D721Med (cell line): ENCODE data around the gene SLC35A1.

Experiments
- DNase-seq: peaks from one replicate; pipeline ENCODE4 v3.0.0; 2011; ENCODE audit warnings: low spot score; ENCODE audit not compliant: insufficient read length
- FAIRE-seq: peaks from 2 replicates; lab custom pipeline; 2011; peaks lifted over from hg19 to GRCh38; lab: Jason Lieb, UNC
- TF ChIP-seq, protein P1 (sequence below): IDR thresholded peaks from 2 replicates; pipeline ENCODE4 v1.5.1; 2012; ENCODE audit warnings: mild to moderate bottlenecking, control low read depth; ENCODE audit not compliant: insufficient read depth; ENCODE audit errors: missing control alignments

Gene SLC35A1

DNA sequence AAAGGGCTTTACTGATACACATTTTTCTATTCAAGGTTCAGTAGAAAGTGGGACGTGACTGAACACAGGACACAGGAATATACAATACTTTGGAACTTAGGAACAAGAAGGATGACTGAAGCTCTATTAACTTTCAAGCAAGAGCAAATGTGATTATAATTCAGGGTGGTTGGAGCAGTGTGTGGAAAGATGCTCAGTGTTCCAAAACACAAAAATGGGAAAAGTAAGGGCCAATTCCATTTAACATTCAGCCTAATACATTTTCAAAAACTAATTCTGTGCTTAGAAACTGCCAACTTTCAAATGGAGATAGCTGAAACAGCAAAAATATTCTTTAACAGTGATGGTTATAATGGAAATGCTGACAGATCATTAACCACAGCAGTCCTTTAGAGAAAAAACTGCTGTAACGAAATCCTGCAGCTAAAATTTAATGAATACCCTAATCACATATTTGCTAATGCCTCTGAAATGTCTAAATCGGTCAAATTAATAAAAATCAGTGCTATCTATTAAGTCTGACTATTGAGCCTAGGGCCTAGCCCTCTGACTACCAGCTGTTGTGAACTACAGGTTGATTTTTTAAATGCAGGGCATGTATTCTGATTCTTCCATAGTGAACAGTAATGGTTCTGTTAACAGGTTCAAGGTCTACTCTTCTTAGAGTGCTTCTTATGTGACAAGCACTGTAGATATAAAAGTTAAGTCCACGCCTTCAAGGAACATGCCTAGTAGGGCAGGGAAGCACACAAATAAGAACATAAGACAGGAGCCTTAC lies 71.1 kb downstream of the SLC35A1 start:
- FAIRE-seq: no peak
- TF ChIP-seq, protein P1, sequence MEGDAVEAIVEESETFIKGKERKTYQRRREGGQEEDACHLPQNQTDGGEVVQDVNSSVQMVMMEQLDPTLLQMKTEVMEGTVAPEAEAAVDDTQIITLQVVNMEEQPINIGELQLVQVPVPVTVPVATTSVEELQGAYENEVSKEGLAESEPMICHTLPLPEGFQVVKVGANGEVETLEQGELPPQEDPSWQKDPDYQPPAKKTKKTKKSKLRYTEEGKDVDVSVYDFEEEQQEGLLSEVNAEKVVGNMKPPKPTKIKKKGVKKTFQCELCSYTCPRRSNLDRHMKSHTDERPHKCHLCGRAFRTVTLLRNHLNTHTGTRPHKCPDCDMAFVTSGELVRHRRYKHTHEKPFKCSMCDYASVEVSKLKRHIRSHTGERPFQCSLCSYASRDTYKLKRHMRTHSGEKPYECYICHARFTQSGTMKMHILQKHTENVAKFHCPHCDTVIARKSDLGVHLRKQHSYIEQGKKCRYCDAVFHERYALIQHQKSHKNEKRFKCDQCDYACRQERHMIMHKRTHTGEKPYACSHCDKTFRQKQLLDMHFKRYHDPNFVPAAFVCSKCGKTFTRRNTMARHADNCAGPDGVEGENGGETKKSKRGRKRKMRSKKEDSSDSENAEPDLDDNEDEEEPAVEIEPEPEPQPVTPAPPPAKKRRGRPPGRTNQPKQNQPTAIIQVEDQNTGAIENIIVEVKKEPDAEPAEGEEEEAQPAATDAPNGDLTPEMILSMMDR: no peak
- no peak for DNase-seq

DNA sequence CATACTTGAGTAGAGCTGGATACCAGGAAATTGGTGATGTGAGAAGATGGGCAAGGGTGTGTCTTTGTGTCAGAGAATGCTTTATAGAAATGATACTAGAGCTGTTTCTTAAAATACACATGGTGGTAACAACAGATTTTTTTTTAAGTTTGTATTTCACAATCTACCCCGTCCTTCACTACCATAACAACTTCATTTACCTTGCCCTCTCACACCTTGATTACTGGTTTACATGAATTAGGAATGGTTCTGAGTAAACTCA lies 71.6 kb downstream of the SLC35A1 start:
- FAIRE-seq: no peak
- no peak for DNase-seq
- TF ChIP-seq, protein P1: no peak

DNA sequence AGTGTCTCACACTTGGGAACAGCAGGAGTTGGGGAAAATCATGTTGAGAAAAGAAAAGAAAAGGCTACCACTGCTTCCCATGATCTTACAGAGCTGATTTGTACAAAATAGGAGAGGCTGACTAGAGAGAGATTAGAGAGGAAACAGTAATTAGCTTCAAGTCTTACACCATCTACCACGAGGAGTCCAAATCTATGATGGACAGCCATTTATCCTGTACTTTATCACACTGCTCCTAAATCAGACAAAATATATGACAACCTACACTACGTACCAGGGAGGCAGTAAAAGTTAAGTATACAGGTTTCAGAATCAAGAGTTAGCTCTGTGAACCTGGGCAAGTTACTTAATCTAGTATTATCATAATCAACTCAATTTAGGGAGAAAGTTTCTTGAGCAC lies 79.0 kb downstream of the SLC35A1 start:
- no peak for DNase-seq
- TF ChIP-seq, protein P1: no peak
- FAIRE-seq: no peak

DNA sequence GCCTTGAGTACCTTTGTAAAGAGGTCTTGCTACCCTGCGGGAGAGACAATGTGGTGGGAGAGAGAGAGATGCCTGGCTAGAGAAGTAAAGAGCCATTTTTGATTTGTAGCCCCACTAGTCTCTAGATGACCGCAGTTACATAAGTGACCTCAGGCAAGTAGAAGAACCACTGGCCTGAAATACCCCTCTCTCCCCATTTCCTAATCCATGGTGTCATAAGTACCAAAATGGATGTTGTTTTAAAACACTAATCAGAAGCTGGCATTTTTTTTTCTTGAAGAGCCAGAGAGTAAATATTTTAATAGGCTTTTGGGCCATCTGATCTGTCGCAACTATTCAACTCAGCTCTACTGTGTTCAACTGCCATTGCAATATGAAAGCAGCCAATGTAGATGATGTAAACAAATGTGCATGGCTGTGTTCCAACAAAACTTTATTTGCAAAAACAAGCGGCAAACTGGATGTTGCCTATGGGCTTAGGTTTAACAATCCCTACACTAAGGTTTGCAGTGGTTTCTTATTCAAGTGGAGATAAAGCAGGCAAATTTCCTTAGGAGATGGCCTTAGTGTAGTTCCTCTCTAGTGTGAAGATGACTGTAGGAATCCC lies 80.5 kb downstream of the SLC35A1 start:
- DNase-seq (no peak), FAIRE-seq (no peak)
- TF ChIP-seq, protein P1: no peak

DNA sequence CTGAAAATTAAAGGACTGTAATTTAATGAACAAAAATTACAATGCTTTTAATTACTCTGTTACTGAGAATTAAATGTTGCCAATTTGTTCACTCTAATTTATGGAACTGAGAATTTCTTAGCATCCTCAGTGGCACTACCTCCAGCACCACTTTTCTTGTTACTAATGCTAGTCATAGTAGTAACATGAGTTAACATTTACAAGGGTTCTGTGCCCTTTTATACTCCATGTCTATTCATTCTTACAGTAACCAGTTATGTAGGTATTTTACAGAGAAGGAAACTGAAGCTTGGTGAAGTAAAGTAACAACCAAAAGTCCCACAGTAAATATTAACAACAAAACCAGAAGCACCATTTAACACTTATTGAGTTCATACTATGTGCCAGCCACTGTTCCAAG lies 82.7 kb downstream of the SLC35A1 start:
- DNase-seq (no peak), FAIRE-seq (peak; percentile 25)
- TF ChIP-seq, protein P1: no peak

DNA sequence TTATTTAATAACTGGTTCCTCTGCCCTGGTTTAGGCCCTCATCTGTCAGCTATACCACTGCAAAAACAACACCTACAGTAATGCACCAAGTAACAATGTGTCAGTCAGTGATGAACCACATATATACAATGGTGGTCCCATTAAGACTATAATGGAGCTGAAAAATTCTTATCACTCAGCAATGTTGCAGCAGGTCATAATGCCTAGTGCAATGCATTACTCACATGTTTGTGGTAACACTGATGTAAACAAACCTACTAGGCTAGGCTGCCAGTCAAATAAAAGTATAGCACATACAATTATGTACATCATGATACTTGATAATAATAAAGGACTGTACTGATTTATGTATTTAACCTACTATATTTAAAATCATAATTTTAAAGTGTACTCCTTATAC lies 85.7 kb downstream of the SLC35A1 start:
- FAIRE-seq (no peak), DNase-seq (no peak)
- TF ChIP-seq, protein P1: no peak

DNA sequence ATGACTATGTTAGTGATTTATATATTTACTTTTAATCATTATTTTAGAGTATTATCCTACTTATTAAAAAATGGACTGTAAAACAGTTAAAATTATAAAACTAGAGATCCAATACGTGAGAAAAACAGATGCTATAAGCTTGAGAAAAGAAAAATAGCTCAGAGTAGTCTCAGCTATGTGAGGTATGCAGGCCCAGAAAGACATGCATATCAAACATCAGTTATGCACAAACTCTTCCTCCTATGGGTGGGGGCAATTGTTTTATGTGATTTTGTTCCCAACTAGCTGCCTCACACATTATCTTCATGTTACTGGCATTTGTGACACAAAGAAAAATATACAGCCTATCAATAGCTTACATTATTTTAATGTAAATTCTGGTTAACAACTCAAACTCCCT lies 88.2 kb downstream of the SLC35A1 start:
- TF ChIP-seq, protein P1: no peak
- DNase-seq: no peak
- FAIRE-seq: no peak
